Nephron (organoid): ENCODE data around the gene CNNM1.

Source experiments
- H3K27ac Mint-ChIP-seq, 3 experiments: 2 replicates each; pipeline ENCODE4 v1.8.0; 2020; ENCODE audit warnings: mixed read lengths in 3 of 3, mild to moderate bottlenecking in 2 of 3, moderate library complexity in 1 of 3
- H3K27me3 Mint-ChIP-seq: 2 replicates; pipeline ENCODE4 v1.8.0; 2021; ENCODE audit warnings: low read depth, mild to moderate bottlenecking, moderate library complexity, mixed read lengths
- H3K36me3 Mint-ChIP-seq: 2 replicates; pipeline ENCODE4 v1.8.0; 2020; ENCODE audit warnings: low read depth, mixed read lengths
- H3K4me1 Mint-ChIP-seq: 2 replicates; pipeline ENCODE4 v1.8.0; 2020; ENCODE audit warnings: mixed read lengths
- H3K4me3 Mint-ChIP-seq, 3 experiments: 2 replicates each; pipeline ENCODE4 v1.8.0; 2020; ENCODE audit warnings: mild to moderate bottlenecking in 3 of 3, mixed read lengths in 3 of 3, moderate library complexity in 2 of 3
- H3K9me3 Mint-ChIP-seq: 2 replicates; pipeline ENCODE4 v1.8.0; 2020; ENCODE audit warnings: mixed read lengths
- CTCF ChIP-seq, 3 experiments: fragments of 200-600 bp; sonication (generic); IDR thresholded peaks; one replicate each; pipeline ENCODE4 v1.5.0; 2021; ENCODE audit warnings: antibody characterized with exemption in 3 of 3; ENCODE audit not compliant: unreplicated experiment in 3 of 3

CNNM1 gene

DNA sequence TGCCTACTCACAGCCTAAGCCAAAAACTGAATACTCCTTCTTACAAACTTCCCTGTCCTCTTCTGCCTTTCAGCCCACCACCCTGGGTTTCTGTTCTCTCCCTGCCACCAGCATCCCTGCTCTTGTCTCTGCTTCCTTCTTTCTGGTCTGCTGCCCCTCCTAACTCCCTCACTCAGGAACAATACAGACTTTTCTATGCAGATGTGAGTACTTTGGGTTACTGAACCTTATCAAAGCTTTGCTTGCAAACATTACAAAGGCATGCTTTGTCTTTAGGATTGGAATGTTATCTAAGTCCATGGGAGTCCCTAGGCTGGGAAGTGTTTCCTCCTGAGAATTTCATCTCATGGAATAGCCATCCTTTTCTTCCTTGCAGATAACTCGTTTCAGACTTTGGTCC, 28.9 kb downstream of the CNNM1 start:
- no peaks in the 10 kb centered on the region for H3K9me3 Mint-ChIP-seq
- H3K27me3 Mint-ChIP-seq, result peaks cover 8% of the 10 kb centered on the region
- H3K4me1 Mint-ChIP-seq, result no peaks in the 10 kb centered on the region
- H3K4me3 Mint-ChIP-seq, result no peak overlapping the region
- no peaks in the 10 kb centered on the region for H3K36me3 Mint-ChIP-seq
- H3K27ac Mint-ChIP-seq, result no peak overlapping the region
- no peak for TF ChIP-seq CTCF (IDR thresholded peaks at IDR 0.05; ENCODE audit: unreplicated experiment in 3 of 3)

DNA sequence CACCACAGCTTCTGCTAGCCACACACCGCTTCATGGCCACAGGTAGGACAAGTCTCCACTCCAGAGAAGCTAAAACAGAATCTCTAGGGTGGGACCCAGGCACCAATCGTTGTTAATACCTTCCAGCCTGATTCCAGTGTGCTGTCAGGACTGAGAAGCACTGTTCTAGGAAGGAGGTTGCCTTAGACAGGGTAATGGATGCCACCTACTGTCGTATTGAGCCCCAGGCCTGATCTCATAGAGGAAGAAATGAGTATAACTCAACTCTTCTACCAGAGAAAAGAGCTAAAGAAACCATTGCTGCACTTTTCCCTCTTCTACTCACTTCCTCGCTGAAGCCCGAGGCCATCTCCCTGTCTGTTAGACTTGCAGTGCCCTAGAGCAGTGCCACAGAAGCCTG, 31.8 kb downstream of the CNNM1 start:
- no peaks in the 10 kb centered on the region for H3K4me1 Mint-ChIP-seq
- H3K36me3 Mint-ChIP-seq, result no peaks in the 10 kb centered on the region
- peaks cover 10% of the 10 kb centered on the region for H3K27me3 Mint-ChIP-seq
- H3K4me3 Mint-ChIP-seq, result no peak overlapping the region
- no peak for TF ChIP-seq CTCF (IDR thresholded peaks at IDR 0.05; ENCODE audit: unreplicated experiment in 3 of 3)
- no peaks in the 10 kb centered on the region for H3K9me3 Mint-ChIP-seq
- no peak overlapping the region for H3K27ac Mint-ChIP-seq

DNA sequence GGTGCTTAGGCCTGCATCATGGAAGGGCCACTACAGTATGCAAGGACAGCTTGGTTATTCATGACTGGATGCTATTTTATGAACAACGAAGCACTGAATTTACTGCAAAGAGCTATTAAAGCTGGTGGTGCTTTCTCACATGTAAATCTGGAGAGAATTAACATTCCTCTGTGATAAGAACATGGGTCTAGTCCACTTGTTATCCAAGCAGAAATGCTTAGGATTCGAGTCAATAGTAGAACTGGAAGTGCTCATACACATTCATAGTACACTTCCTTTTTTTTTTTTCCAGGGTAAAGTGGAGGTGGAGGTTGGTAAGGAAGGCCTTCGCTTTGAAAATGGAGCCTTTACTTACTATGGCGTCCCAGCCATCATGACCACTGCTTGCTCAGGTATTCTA, 35.0 kb downstream of the CNNM1 start:
- H3K4me1 Mint-ChIP-seq, result no peaks in the 10 kb centered on the region
- TF ChIP-seq CTCF (IDR thresholded peaks at IDR 0.05; ENCODE audit: unreplicated experiment in 3 of 3), result no peak
- peaks cover 31% of the 10 kb centered on the region for H3K27me3 Mint-ChIP-seq
- H3K4me3 Mint-ChIP-seq, result no peak overlapping the region
- H3K27ac Mint-ChIP-seq, result no peak overlapping the region
- no peaks in the 10 kb centered on the region for H3K9me3 Mint-ChIP-seq
- H3K36me3 Mint-ChIP-seq, result no peaks in the 10 kb centered on the region

DNA sequence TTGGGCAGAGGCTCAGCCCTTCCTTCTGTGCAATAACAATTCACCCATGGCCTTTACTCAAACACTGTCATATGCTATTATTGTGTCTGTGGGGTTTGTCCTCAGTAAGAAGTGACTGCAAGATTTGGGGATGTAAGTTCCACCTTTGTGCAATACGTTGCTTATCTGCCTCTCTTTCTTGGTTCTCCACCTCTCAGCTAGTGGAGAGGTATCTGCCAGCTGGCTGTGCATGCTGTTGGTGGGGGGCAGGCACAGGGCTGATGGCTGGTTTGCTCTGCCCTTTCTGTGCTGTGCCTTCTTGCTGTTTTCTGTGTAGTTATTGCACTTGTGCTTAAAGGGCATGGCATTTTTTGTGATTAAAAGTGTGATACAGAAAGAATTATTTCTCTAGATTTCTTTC, 36.2 kb downstream of the CNNM1 start:
- H3K4me1 Mint-ChIP-seq, result no peaks in the 10 kb centered on the region
- no peaks in the 10 kb centered on the region for H3K9me3 Mint-ChIP-seq
- peaks cover 35% of the 10 kb centered on the region for H3K27me3 Mint-ChIP-seq
- TF ChIP-seq CTCF (IDR thresholded peaks at IDR 0.05; ENCODE audit: unreplicated experiment in 3 of 3), result no peak
- no peaks in the 10 kb centered on the region for H3K36me3 Mint-ChIP-seq
- H3K4me3 Mint-ChIP-seq, result no peak overlapping the region
- H3K27ac Mint-ChIP-seq, result no peak overlapping the region

- Mint-ChIP-seq H3K9me3 (no peaks in the 10 kb centered on the region), H3K36me3 (no peaks in the 10 kb centered on the region)
- TF ChIP-seq CTCF (IDR thresholded peaks at IDR 0.05; ENCODE audit: unreplicated experiment in 3 of 3), result no peak
These were observed 36.6 kb downstream of the CNNM1 start for GRCh38 chr10:99365736-99366135.

DNA sequence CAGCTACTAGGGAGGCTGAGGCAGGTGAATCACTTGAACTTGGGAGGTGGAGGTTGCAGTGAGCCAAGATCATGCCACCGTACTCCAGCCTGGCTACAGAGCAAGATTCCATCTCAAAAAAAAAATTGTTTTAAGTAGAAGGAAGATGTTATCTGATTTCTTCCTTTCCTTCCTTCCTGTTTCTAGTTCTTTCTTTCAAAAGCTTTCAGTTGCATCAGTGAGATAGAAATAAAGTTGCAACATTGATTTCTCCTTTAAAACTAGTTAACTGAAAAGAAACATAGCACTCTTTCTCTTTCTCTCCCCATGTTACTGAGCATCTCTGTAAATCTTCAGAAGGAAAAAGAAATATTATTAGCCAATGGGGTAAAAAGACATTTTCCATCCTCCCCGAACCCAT, 37.5 kb downstream of the CNNM1 start:
- no peaks in the 10 kb centered on the region for H3K4me1 Mint-ChIP-seq

More at GRCh38 chr10:99365736-99366135, 36.6 kb downstream of the CNNM1 start:
- Mint-ChIP-seq H3K27me3 (peaks cover 31% of the 10 kb centered on the region), H3K4me1 (no peaks in the 10 kb centered on the region), H3K27ac (no peak overlapping the region), H3K4me3 (no peak overlapping the region)

More for the DNA sequence above, 37.5 kb downstream of the CNNM1 start:
- H3K36me3 Mint-ChIP-seq, result no peaks in the 10 kb centered on the region
- H3K9me3 Mint-ChIP-seq, result no peaks in the 10 kb centered on the region
- H3K4me3 Mint-ChIP-seq, result no peak overlapping the region
- no peak for TF ChIP-seq CTCF (IDR thresholded peaks at IDR 0.05; ENCODE audit: unreplicated experiment in 3 of 3)
- H3K27me3 Mint-ChIP-seq, result peaks cover 31% of the 10 kb centered on the region
- no peak overlapping the region for H3K27ac Mint-ChIP-seq
